HG03432 (cell line): ENCODE results near the gene GLS.
A peak's percentile ranks its signal among the peaks of the same experiment; 100 is the strongest.
"Not testable (repeated sequence)": the region's sequence is repeated elsewhere in the genome, so short reads cannot be mapped to it uniquely, and the experiment has no call there.

Experiments
- ATAC-seq: cut with Tn5 transposase; IDR thresholded peaks from one replicate; pipeline ENCODE4 v1.9.1; 2021; ENCODE audit warnings: mild to moderate bottlenecking, moderate library complexity; ENCODE audit not compliant: unreplicated experiment

Gene GLS

DNA sequence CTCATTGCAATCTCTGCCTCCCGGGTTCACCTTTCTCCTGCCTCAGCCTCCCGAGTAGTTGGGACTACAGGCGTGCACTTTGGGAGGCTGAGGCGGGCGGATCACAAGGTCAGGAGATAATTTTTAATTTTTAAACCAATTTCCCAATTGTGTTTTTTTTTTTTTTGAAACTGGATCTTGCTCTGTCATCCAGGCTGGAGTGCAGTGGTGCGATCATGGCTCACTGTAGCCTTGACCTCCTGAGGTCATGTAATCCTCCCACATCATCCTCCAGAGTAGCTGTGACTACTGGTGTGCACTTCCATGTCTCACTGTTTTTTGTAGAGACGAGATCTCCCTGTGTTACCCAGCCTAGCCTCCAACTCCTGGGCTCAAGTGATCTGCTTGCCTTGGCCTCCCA, 49.3 kb downstream of the GLS start:
- no peak for ATAC-seq

DNA sequence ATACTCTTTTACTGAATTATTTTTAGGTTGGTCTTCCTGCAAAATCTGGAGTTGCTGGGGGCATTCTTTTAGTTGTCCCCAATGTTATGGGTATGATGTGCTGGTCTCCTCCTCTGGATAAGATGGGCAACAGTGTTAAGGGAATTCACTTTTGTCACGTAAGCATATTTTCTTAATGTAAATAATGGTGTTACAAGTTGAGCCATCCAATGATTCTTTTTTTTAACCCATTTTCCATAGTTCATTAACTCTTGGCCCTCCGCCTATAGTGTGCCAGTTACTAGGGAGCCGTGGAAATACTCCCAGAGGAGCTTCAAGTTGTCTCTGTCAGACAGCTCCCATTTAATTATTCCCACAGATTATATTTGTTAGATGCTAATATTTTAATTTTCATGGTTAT, 49.8 kb downstream of the GLS start:
- no peak for ATAC-seq

DNA sequence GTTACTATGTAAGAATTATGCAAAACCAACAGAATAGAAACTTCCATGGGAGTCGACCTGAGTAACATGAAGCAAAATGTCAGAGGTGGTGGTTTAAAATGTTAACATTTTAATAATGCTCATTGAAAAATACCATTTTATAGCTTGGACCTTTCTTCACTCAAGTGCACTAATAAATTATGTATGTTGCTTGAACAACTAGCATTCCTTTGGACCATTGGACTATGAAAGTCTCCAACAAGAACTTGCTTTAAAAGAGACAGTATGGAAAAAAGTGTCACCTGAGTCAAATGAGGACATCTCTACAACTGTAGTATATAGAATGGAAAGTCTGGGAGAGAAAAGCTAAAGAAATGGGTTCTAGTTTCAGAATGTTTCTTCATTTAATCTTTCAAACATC, 51.9 kb downstream of the GLS start:
- no peak for ATAC-seq

DNA sequence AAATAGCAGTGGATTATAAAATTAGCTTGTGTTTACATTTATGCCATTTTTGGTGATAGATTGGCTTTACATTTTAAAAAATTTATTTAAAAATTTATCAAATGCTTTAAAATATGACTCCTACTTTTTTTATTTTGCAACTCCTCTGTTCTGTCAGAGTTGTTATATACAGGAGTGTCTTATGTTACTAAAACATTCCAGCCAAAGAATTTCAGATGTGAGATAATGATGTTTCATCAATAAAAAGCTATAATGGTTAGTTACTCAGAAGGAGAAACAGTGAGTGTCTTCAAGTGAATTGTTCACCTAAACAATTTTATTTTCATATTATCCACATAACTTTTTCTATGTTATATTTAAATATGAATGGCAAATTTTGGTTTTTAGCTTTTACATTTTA, 52.7 kb downstream of the GLS start:
- ATAC-seq: no peak

DNA sequence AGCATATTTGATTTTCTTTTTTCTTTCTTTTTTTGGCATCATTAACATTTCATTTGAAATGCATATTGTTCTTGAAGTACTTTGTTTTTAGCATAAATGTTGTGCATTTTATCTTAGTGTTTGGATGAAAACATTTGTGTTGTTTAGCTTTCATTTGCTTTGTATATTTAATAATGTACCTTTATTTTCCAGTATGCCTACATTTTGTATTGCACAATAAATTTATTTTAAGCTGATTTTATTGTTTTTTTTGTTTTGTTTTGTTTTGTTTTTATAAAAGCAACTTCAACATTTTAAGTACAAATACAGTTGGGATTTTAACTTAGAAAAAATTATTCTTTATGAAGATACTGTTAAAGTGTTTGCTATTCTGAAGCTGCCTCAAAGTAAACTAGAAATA, 54.4 kb downstream of the GLS start:
- no peak for ATAC-seq

DNA sequence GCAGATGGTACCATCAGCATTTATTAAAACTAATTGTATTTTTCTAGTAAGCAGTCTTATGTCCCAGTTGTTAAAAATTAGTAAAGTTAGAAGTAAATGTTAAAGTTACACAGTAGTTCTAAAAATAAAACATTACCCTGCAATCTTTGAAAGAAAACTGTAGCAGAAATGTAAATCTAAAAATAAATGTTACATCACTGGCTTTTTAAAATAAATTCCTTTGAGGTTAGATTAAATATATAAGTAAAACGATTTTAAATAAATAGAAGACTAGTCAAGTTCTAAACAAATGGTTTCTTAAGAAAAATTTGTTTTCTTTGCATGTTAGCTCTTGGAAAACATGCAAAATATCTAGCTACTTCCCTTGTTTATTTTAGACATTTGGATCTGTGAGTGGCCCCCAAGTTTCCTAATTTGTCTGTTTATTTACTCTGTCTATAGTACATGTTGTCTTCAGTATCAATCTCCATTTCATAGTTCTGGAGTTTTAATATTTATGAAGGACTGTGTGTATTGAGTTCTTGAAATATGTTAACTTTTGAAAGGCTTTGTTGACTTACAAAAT, 58.2 kb downstream of the GLS start:
- no peak for ATAC-seq

DNA sequence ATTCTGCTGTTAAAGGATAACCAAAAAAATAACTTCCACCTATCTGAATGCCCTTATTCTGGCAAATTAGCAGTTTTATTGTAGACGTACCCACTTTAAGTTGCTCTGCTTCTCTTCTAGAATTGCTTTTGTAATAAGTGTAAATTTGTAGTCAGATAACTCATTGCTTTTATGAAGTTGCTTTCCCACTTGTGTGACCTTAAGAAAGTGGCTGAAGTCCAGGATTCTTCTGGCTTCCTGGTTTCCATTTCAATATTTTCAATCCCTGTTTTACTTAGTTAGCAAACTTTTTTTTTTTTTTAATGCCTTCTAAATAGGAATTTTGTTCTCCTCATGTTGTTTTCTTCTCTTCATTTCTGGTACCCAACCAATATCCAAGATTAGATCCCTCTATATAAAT, 59.8 kb downstream of the GLS start:
- ATAC-seq: no peak

DNA sequence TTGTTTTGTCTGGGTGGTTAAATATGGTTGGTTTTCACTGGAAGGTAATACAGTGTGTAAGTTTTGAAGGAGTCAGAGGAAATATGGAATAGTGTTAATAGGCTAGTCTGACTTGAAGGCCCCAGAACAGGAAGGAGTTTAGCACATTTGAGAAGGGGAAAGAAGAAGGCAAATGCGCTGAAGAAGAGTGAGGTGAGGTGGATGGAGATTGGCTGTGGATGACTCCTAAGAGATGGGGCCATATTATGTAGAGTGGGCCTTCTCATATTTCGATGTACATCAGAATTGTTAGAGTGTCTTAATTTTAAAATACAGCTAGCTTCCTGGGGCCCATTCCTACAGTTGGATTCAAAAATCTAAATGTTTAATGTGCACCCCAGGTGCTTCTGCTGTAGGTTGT, 61.0 kb downstream of the GLS start:
- ATAC-seq: no peak

DNA sequence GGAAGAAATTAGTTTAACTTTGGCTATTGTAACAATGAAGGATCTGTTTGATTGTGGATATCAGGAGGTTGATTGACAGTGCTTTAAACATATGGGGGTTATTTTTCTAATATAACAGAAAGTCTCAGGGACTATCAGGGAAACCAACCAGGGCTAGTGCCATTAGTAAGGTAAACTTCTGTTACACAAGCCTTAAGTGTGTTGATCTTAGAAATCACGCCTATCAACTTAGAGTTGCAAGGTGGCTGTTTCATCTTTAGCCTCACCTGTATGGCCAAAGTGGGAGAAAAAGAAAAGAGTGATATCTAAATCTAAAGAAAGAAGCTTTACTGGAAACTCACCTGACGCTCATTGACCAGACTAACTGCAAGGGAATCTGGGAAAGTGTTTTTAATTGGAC, 62.1 kb downstream of the GLS start:
- ATAC-seq: no peak

DNA sequence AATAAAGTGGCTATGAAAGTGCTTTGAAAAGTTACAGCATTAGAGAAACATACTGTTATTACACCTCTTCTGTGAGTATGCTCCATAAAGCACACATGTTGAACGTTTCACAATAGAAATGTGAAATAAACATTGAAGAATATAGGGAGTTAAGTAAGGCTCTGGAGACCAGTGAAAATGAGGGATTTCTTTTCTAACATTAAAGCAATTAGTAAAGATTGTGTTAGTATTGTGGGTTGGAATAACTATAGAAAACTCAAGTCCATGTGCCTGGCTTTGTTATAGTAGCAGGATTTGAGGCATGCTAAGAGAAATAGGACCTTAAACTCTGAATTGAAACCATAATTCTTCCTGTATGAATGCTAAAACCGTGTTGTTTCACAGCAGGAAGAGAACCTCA, 63.1 kb downstream of the GLS start:
- no peak for ATAC-seq

DNA sequence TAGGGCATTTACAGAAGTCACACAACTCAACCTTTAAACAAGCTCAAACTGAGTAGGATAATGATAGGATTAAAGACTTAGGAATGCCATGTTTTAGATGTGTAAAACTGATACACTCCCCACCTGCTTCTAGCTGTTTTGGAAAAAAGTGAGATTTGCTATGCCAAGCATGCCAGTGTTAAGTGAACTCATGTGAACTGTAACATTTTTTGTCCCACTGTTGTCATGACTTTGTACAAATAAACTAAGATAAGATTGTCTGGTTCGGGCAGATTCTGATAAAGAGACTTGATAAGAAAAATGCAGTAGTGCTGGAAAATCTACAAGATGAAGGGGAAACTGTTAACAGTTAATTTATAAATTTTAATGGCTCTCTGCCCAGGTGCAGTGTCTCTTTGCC, 66.5 kb downstream of the GLS start:
- ATAC-seq: no peak

DNA sequence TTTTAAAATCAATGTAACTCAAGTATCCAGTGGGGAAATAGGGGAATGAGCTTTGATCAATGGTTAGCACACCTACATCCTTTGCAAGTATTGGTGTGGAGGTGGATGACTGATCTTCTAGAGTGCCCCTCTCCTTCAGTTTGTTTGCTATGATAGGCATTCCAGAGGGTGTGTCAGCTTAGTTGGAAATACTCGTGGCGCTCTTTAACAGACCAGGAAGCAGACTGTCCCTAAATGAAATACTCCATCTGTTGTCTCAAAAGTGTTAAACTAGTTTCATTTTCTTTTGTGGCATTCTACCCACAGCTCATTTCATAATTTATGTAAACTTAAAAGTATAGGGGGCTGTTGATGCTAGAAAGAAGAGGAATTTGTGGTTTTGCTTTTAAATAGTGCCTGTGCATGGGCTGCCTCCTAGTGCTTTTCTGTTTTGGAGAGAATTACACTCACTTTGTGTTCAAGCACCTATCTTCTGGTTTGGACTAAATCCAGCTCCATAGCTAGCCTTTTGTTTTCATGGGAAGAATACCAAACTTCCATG, 67.2 kb downstream of the GLS start:
- peak; percentile 86 for ATAC-seq

DNA sequence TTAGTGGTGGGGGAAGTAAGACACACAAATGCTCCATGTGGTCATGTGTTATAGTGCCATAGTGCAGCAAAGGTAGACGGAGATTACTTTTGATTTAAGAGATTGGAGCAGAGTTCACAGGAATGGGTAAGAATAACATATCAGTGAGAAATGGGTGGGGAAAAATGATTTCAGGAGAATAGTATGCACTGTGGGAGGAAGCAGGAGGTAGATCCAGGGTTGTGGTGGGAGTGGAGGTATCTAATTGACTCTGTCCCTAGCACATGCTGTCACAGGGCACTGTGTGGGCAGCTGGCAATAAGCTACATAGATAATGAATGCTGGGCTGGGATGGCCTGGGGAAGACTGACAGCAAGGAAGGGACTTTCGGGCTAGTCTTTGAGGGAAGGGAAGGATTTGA, 68.0 kb downstream of the GLS start:
- ATAC-seq: no peak

DNA sequence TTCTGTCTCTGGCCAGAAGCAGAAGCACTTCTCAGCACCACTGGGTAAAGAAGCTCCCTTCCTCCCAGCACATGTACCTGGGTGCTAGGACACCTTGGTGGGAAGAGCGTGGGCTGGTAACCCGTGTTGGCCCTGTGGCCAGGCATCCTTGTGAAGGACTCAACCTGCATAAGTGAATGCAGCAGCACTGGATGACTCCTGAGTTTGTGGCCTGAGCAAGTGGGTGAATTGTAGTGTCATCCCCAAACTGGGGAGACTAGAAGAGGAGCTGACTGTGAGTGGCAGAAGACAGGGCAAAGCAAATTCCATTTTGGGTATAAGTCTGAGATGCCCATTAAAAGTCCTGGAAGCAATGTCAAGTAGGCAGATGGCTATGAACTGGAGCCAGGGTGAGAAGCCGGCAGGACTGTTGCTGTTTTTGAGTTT, 70.0 kb downstream of the GLS start:
- no peak for ATAC-seq

DNA sequence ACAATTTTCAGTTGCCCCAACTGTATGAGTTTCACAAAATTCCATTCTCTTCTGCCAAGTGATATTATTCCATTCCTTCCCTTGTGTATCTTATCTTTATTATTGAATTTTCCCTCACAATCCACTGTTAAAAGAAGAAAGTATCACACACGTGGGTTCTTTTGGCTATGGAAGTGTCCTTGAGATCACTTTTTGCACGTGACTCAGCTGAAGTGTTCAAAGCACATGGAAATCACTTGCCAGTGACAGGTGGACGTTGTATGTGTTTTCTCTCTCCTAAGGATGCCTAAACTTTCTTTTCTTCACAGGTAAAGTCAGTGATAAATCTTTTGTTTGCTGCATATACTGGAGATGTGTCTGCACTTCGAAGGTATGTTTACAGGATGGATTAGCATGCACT, 72.6 kb downstream of the GLS start:
- ATAC-seq: no peak

DNA sequence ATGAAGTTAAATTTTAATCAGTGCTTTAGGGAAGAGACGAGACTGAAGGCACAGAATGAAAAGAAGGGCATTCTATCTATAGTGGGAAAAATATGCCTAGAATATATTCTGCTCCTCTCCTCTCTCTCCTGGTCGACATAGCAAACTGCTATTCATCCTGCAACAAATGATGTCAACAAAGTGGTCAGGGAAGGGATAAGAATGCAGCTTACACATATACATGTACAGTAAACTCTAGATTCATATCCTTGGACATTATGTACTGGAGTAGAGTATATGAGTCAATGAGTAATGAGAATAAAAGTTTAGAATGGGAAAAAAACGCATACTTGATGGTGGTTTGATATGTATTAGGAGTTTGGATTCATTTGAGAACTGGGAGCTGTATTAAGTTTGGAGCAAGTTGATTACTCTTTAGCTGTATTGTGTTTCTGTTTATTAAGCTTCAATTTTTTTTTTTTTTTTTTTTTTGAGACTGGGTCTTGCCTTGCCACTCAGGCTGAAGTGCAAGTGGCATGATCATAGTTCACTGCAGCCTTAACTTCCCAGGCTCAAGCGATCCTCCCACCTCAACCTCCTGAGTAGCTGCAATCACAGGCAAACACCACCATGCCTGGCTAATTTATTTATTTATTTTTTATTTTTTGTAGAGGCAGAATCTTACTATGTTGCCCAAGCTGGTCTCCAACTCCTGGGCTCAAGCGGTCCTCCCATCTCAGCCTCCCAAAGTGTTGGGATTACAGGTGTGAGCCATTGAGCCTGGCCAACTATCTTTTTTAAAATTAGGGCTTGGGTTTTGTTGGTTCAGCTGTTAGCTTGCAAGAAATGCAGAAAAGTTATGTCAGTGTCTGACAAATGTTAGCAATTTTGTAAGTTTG, 79.5 kb downstream of the GLS start:
- no peak for ATAC-seq

DNA sequence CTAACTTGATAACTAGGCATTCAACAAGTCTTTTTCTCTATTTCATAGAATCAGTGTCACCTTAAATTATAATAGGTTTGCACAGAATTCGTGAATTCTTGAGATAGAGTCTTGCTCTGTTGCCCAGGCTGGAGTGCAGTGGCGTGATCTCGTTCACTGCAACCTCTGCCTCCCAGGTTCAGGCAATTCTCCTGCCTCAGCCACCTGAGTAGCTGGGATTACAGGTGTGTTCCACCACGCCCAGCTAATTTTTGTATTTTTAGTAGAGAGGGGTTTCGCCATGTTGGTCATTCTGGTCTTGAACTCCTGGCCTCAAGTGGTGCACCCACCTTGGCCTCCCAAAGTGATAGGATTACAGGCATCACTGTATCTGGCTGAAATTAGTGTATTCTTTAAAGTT, 80.5 kb downstream of the GLS start:
- ATAC-seq: not testable (repeated sequence)

DNA sequence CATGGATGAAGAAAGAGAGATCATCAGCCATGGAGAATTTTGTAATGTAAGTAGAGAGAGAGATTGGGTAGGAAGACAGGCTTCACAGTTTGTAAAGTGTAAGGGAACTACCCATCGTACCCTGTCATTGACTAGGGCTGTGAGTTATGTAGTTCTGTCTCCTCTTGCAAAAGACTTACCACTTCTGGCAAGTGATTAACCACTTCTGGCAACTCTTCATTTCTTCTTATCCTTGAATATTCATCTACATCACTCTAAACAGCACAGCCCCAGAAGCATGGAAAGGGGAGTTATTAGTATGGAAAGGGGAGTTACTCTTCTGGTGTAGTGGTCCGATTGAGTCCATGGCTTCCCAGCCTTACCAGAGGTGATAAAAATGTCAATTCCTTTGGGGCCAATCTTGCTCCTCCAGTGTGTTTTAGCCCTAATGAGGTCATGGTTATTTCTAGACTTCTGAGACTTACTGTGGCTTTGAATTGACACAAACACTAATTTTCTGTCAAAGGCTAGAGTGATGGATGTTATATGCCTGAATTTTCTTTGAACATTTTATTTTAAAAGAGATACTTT, 81.4 kb downstream of the GLS start:
- ATAC-seq: peak; percentile 40

DNA sequence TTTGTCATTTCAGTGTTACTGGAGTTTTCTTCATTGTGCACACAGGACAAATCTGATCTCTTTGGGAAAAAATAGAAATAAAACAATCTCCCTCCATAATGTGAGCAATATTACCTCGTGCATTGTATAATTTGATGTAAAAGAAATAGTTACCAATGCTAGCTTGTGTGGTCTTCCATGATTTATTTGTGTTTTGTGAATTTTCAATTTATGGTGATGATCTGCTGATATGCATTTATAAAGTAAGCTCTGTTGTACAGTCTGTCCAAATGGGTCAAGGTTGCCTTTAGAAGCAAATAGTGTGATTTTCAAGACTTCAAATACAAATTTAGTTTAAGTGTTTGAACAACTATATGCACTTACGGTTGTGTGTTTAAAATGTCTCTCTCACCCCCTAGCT, 82.5 kb downstream of the GLS start:
- ATAC-seq: no peak

DNA sequence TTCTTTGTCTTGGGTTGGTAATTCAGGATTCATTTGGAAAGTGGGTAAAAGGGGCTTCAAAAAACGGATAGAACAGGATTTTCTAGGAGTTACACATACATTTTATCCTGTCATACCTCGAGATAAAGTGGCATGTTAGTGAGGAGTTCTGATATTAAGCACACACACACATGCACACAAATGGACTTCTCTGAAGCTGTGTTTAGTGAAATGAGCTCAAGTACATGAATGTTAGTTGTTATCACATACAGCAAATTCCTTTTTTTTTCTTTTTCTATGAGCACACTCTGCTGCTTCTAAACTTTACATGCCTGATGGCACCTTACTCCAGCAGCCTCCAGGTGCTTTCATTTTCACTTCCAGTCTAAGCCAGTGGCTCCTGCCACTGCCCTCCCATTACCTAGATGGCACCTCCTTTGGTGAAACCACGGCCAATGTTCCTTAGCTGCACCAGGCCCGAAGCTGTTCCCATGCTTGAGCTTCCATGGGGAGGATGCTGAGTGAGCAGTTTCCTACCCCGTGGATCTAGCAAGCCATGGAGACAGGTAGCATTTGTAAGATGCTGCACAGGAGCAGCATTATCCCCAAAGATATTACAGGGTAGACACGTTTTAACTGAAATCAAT, 83.7 kb downstream of the GLS start:
- no peak for ATAC-seq

DNA sequence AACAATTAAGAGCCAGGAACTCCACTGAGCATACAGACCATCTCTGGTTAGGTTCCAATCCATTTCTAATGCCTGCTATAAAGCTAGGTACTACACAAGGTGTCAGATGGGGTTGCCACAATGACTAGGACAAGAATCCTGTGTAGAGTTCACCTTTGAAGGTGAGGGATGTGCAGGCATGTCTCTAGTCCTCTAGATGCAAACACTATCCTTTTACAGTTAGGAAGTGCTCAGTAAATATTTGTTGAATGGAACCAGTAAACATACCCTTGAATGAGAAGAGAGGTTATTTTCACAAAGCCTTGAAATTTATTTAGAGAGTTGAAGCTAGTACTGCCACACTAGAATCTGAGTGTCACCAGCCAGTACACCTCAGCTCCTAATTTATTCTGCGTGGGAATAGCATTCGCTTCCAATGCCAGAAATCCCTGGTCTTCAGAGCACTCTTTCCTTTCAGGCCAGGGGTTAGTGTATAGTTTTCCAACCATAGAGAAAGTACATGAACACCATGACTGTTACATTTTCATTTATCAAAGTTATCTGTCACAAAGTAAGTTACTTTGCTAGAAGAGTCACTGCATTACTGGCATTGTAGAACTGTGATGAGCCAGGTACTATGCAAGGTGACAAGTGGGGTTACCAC, 85.1 kb downstream of the GLS start:
- ATAC-seq: no peak
